Fibroblast of pulmonary artery (primary cell): ENCODE data around the gene CHST15.
"Not testable (repeated sequence)": the region's sequence is repeated elsewhere in the genome, so short reads cannot be mapped to it uniquely, and the experiment has no call there.

Experiments
- DNase-seq: peaks from one replicate; pipeline ENCODE4 v3.0.0-alpha.2; 2010; ENCODE audit warnings: low read depth
- H3K4me3 ChIP-seq: replicated peaks from 2 replicates; pipeline ENCODE4 v1.5.1; 2011; ENCODE audit warnings: low read depth, mild to moderate bottlenecking, control low read depth, low read length, moderate library complexity
- CTCF ChIP-seq: IDR thresholded peaks from 2 replicates; pipeline ENCODE4 v1.5.1; 2011; ENCODE audit warnings: mild to moderate bottlenecking, control low read depth, low read length, inconsistent platforms; ENCODE audit errors: missing control alignments

CHST15 gene

GRCh38 chr10:124037784-124038183 is 55.6 kb downstream of the CHST15 start:
- TF ChIP-seq CTCF, result no peak
- no peak overlapping the region for H3K4me3 ChIP-seq
- DNase-seq, result no peak

DNA sequence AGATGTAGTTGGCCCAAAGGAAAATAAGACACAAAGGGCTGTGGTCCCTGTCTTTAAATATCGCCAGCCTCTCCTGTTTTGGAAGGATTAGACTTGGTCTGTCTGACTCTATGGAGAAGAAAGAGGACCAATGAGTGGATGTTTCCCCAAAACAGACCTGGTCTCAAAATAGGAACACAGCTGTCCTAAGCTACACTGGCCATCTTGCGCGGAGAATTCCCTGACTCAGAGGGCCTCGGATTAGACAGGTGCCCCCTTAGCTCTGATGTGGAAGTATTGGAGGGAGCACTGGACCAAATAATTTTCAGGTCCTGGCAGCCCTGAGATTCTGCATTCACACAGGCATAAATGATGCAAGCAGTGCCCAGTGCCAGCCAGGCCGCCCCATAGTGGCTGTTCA is 56.1 kb downstream of the CHST15 start:
- TF ChIP-seq CTCF, result no peak
- H3K4me3 ChIP-seq, result no peak overlapping the region
- DNase-seq, result no peak

GRCh38 chr10:124036746-124037145 is 56.7 kb downstream of the CHST15 start:
- DNase-seq, result no peak
- H3K4me3 ChIP-seq, result no peak overlapping the region
- TF ChIP-seq CTCF, result no peak

DNA sequence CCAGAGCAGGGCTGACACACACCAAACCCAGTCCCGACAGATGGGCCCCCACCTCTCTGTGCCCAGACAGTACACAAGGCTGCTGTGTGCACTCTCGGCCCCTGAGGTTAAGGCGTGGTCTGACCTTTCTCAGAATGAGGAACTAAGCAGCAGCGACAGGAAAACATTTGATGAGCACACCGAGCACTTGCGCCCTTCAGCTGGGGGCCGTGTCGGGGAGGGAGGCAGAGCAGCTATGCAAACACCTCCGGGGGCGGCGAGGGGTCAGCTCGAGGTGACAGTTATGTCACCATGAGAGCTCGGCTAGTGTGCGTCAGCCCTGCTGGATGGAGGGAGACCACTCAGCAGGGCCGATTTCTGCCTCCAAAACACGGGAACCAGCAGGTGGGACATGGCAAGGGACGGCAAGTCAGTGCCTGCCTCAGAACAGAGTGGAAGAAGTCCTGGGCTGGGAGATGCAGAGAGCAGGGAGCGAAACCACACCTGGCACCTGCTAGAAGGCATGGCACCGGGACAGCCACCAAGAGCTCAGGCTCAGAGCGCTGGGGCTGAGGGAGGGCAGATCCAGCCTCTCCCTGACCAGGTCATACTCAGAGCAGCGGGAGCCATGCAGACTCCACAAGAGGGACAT is 57.4 kb downstream of the CHST15 start:
- TF ChIP-seq CTCF, result no peak
- H3K4me3 ChIP-seq, result no peak overlapping the region
- no peak for DNase-seq

DNA sequence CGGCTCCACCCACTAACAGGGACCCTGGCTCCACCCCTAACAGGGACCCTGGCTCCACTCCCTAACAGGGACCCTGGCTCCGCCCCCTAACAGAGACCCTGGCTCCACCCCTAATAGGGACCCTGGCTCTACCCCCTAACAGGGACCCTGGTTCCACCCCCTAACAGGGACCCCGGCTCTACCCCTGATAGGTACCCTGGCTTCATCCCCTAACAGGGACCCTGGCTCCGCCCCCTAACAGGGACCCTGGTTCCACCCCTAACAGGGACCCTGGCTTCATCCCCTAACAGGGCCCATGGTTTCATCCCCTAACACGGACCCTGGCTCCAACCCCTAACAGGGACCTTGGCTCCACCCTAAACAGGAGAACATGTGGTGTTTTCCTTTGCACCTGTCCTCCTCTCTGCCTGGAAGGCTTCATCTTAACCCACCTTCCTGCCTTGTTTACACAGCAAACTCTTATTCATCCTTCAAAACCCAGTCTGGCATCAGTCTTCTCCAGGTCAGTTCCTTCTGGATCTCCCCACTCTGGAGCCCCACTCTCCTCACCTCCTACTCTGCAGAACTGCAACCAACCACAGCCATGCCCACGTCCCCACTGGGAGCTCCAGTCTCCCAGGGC is 58.0 kb downstream of the CHST15 start:
- no peak for TF ChIP-seq CTCF
- DNase-seq, result no peak
- no peak overlapping the region for H3K4me3 ChIP-seq

DNA sequence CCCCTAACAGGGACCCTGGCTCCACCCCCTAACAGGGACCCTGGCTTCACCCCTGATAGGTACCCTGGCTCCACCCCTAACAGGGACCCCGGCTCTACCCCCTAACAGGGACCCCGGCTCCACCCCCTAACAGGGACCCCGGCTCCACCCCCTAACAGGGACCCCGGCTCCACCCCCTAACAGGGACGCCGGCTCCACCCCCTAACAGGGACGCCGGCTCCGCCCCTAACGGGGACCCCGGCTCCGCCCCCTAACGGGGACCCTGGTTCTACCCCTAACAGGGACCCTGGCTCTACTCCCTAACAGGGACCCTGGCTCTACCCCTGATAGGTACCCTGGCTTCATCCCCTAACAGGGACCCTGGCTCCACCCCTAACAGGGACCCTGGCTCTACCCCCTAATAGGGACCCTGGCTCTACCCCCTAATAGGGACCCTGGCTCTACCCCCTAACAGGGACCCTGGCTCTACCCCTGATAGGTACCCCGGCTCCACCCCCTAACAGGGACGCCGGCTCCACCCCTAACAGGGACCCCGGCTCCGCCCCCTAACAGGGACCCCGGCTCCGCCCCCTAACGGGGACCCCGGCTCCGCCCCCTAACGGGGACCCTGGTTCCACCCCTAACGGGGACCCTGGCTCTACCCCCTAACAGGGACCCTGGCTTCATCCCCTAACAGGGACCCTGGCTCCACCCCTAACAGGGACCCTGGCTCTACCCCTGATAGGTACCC is 58.7 kb downstream of the CHST15 start:
- not testable (repeated sequence) for H3K4me3 ChIP-seq, DNase-seq

DNA sequence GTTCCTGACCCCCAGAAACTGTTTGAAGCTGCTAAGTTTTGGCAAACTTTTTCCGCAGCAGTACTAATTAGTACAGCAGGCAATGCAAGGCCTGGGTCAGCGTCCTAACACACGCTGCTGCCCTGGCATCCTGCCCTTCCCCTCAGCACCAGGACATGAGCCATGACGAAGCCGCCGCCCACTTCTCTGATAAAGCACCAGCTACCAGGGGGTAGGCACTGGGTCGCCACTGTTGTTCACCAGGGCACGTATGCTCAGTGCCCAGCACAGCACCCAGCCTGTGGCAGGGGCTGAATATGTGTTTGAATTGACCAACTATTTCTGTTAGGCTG is 59.5 kb downstream of the CHST15 start:
- H3K4me3 ChIP-seq, result no peak overlapping the region
- DNase-seq, result no peak
- TF ChIP-seq CTCF, result no peak
